HG03060 (cell line): Measurements from ENCODE around the gene GTPBP3.
"Not testable (repeated sequence)": the region's sequence is repeated elsewhere in the genome, so short reads cannot be mapped to it uniquely, and the experiment has no call there.

Source experiments
- ATAC-seq: cut with Tn5 transposase; IDR thresholded peaks from one replicate; pipeline ENCODE4 v1.9.1; 2021; ENCODE audit warnings: low read depth, moderate number of reproducible peaks; ENCODE audit not compliant: unreplicated experiment

Gene GTPBP3

GRCh38 chr19:17341386-17341785, 4.0 kb downstream of the GTPBP3 start:
- no peak for ATAC-seq

DNA sequence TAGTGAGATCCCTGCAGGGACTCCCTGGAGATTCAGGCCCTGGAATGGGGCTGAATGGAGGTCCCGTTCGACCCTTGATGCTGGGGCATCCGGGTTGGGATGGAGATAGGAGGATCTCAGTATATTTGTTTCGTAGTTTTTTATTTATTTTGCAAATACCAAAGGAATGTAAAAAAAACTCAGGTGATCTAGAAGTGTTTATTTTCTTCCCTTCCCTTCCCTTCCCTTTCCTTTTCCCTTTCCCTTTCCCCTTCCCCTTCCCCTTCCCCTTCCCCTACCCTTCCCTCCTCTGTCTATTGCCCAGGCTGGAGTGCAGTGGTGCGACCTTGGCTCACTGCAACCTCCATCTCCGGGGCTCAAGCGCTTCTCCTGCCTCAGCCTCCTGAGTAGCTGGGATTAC, 4.5 kb downstream of the GTPBP3 start:
- ATAC-seq, result no peak

GRCh38 chr19:17346109-17346671, 8.8 kb downstream of the GTPBP3 start:
- ATAC-seq, result no peak

DNA sequence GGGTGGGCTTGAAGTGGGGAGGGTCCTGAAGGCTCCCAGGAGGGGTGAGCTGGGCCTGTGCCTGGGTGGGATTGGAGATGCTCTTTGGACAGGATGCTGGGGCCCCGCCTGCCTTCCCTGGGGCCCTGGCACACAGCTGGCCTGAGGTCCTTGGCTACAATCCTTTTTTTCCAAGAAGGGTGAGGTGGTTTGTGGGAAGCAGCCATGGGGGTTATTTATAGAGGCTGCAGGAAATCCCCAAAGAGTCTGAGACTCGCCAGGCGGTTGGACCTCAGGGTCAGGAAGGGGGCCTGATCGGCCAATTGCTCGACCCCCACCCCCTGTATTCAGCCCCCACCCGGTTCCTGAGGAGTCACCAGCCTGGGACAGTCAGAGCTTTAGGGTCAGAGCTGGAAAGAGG, 10.0 kb downstream of the GTPBP3 start:
- ATAC-seq, result no peak

DNA sequence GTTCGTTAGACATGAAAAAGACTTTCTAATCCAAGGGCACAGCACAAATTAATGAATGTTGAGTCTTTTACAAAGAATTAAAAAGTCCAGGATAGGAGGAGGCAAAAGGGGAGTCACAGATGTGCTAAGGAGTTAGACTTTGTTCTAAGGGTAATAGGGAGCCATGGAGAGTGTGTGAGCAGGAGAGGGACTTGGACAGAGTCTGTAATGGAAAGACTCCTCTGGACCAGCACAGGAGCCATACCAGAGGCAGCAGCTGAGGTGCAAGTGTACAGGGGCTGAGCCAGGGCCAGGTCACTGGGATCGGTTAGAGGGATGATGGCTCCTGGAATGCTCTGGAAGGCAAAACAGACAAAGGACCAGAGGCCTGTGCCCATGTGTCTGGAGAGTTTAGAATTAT, 10.5 kb downstream of the GTPBP3 start:
- ATAC-seq, result no peak

- ATAC-seq, result no peak
These were observed 11.3 kb downstream of the GTPBP3 start for GRCh38 chr19:17348700-17349099.

DNA sequence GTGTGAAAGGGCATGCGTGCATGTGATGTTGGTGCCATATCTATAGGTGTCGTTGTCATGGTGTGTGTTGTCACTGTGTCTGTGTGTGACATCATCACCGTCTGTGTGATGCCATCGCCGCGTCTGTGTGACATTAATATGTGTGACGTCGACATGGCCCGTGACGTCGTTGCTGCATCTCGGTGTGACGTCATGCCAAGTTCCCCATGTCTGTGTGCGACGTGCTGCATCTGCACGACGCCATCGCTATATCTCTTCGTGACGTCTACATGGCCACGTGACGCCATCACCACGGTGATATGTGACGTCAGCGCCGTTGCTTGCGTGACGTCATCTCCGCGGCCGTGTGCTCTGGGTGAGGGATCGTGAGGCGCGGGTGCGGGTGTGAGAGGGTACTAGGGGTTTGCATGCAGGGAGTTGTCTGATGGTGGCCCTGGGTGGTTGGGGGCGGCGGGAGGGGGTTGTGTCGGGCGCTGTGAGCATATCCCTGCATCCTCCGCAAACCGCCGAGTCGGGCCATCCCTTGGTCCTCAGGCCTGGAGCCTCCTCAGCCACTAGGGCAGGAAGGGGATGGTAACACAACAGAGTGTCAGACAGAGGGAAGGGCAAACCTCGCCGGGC, 14.6 kb downstream of the GTPBP3 start:
- no peak for ATAC-seq

- no peak for ATAC-seq
These were observed 15.4 kb downstream of the GTPBP3 start for GRCh38 chr19:17352608-17353280.

DNA sequence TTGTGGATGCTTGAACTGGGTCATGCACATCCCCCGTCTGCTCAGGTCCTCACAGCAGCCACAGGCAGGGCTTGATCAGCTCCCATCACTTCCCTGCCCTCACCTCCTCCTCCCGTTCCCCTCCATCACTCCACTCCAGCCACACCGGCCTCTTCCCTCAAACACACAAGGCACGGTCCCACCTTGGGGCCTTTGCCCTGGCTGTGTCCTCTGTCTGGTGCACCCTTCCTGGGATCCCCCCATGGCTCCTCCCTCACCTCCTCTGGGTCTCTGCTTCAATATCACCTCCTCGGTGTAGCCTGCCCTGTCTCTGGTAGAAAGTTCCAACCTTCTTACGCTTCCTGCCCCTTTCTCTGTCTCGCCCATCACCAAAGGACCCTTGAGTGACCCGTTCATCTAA, 16.0 kb downstream of the GTPBP3 start:
- ATAC-seq, result no peak

DNA sequence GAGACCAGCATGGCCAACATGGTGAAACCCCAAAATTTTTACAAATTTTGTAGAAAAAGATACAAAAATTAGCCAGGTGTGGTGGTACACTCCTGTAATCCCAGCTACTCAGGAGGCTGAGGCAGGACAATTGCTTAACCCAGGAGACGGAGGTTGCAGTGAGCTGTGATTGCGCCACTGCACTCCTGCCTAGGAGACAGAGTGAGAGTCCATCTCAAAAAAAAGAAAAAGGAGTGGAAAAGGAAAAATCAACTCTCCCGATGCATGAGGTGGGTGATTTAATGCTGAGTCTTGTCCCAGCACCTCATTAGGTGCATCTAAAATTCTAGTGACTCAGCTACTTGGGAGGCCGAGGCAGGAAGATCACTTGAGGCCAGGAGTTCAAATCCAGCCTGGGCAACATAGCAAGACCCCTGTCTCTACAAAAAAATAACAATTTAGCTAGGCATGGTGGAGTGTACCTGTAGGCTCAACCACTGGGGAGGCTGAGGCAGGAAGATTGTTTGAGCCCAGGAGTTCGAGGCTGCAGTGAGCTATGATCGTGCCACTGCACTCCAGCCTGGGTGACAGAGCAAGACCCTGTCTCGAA, 19.8 kb downstream of the GTPBP3 start:
- no peak for ATAC-seq

DNA sequence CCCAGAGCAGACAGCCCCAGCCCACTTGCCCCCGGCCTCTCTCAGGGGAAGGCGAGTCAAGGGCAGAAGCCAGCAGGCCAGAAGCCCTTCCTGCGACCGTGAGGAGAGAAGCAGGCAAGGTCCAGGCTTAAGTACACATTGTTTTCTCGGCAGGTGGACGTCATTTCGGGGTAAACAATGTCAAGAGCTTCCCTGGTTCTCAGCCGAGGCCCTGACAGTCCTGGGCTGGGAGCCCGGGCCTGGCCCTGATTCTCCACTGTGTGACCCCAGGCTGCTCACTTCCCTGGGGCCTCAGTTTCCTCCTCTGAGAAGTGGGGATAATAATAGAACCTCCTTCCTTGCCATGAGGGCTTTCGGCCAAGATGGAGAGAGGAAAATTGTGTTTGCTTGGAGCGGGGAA, 20.4 kb downstream of the GTPBP3 start:
- ATAC-seq, result no peak

- no peak for ATAC-seq
These were observed 21.0 kb downstream of the GTPBP3 start for GRCh38 chr19:17358395-17358794.

DNA sequence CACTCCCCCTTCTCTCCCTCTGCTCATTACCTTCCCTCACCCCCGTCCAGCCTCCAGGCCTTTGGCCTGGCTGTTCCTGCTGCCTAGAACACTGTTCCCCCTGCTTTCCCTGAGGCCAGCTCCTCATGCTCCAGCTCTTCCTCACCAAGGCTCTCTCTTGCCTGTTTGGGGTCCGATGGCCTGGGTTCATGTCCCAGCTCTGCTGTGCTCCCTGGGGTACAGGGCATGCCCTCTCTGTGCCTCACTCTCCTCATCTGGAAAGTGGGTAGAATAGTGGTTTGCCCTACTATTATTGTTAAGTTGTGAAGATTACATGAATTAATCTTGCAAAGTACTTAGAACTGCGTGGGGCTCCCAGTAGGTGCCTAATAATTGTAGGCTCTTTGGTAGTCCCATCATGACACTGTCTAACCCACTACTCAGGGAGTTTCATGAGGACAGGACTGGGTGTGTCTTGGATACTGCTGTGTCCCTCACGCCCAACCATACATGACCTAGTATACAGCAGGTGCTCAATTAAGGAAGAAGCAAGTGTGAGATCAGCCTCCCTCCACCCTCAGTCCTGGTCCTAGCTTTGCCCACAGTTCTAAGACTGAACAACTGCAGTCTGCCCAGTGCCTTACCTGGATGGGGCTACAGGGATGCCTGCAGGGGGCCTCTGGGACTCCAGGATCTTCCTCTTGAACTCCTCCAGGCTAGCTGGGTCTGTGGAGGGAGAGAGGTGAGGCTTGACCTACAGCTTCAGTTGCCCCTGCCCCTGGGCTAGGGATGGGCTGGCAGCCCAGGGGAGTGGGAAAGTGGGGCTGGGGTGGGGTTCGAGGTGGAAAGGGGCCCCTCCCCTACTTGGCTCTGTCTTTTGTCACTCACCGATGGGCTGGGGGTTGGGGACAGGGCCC, 22.8 kb downstream of the GTPBP3 start:
- no peak for ATAC-seq

DNA sequence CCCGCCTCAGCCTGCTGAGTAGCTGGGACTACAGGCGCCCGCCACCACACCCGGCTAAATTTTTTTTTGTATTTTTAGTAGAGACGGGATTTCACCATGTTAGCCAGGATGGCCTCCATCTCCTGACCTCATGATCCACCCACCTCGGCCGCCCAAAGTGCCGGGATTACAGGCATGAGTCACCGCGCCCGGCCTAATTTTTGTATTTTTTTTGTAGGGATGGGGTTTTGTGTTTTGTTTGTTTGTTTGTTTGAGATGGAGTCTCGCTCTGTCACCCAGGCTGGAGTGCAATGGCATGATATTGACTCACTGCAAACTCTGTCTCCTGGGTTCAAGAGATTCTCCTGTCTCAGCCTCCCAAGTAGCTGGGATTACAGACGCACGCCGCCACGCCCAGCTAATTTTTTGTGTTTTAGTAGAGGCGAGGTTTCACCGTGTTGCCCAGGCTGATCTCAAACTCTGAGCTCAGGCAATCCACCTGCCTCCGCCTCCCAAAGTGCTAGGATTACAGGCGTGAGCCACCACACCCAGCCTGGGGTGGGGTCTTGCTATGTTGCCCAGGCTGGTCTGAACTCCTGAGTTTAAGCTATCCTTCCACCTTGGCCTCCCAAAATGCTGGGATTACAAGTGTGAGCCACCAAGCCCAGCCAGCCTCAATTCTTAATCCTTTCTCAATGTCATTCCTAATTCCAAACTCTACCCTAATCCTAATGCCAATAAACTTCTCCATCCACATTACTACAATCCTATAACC, 26.7 kb downstream of the GTPBP3 start:
- ATAC-seq, result not testable (repeated sequence)

DNA sequence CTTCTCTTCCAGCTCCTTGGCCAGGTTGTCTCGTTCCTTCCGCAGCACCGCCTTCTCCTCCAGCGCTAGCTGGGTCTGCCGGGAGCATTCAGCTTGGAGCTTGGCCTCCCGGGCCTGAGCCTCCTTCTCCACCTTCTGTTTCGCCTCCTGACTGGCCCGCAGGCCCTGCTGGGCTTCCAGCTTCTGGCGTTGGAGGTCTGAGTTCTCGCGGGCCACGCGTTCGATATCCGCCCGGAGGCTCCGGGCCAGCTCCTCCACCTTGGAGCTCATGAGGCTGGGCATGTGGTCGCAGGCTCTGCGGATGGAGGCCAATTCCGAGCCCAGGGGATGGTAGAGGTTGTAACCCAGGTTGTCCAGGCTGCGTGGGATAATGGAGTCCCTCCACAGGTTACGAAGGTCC, 28.0 kb downstream of the GTPBP3 start:
- no peak for ATAC-seq

DNA sequence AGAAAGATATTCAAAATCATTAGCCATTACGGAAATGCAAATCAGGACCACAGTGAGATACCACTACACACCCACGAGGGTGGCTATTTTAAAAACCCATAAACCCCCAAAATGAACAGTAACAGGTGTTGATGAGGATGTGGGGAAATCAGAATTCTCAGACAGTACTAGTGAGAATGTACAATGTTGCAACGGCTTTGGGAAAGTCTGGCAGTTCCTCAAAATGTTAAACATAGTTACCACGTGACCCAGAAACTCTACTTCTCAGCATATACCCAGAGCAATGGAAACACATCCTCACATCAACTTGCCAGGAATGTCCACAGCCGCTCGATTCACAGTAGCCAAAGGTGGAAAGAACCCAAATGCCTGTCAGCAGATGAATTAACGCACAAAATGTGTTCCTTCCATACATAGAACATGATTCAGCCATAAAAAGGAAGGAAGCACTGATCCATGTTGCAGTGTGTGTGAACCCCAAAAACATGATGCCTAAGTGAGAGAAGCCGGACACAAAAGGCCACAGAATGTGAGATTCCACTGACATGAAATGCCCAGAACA, 32.8 kb downstream of the GTPBP3 start:
- peak; percentile 94 for ATAC-seq

DNA sequence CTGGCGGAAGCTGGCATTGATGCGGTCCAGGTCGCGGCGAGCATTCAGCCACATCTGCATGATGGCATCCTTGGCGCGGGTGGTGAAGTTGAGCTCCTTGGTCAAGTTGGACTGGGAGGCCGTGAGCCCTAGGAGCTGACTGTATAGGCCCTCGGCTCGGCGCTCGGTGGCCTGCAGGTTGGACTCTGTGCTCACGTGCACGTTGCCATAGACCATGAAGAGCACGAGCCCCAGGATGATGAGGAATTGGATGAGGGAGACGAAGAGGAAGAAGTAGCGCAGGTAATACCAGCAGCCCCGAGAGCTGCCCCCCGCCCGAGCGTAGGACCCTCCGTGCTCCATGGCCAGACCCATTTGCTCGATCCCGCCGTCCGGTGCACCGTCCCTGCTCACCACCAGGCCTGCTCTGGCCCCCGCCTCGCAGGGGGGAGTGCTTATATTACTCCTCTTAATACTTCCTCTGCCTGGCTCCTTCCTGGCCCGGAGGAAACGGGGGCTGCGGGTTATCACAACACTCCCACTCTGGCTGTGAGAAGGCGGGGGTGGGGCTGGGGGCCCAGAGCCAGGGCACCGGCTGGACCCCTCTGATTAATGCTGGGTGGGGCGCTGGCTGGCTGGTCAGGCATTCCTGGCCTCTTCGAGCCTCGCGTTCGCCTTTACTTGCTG, 39.7 kb downstream of the GTPBP3 start, which contains the start of gene PLVAP:
PLVAP (minus strand) TSS at position 408 of the 666 bp plus-strand sequence; CDS start at position 354, 54 bp downstream.
- no peak for ATAC-seq

DNA sequence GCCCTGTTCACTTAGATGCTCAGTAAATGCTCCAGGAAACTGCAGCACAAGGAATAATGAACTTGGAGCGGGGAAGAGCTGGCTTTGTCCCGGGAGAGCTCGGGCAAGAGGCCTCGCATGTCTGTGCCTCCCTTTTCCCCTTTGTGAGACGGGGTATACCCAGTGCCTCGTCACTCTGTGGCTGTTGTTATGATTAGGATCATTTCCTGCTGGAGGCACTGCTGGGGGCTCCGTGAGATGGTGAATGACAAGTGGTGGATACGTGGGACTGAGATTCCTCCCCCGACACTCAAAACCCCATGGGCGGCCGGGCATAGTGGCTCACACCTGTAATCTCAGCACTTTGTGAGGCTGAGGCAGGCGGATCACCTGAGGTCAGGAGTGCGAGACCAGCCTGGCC, 40.9 kb downstream of the GTPBP3 start:
- no peak for ATAC-seq

DNA sequence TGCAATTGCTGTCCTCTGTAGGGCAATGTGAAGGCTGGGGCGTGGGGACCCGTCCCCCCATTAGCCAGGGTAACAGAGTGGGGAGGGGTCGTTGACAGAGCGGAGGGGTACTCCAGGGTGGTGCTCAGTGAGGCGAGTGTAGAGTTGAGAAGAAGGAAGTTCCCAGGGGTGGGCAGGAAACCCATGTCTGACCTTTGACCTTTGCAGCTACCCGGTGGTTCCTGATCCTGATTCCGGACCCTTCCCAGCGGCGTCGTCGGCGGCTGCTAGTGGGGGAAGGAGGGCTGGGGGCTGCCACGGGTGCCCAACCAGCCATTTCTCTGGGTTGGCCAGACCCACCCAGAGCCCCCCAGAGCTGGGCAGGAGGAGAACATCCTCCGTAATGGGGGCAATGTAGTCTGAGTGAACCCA, 41.9 kb downstream of the GTPBP3 start:
- no peak for ATAC-seq
